ENCODE data around the gene MMP24OS.
A peak's percentile ranks its signal among the peaks of the same experiment; 100 is the strongest.
"Not testable (repeated sequence)": the region's sequence is repeated elsewhere in the genome, so short reads cannot be mapped to it uniquely, and the experiment has no call there.

MMP24OS gene

DNA sequence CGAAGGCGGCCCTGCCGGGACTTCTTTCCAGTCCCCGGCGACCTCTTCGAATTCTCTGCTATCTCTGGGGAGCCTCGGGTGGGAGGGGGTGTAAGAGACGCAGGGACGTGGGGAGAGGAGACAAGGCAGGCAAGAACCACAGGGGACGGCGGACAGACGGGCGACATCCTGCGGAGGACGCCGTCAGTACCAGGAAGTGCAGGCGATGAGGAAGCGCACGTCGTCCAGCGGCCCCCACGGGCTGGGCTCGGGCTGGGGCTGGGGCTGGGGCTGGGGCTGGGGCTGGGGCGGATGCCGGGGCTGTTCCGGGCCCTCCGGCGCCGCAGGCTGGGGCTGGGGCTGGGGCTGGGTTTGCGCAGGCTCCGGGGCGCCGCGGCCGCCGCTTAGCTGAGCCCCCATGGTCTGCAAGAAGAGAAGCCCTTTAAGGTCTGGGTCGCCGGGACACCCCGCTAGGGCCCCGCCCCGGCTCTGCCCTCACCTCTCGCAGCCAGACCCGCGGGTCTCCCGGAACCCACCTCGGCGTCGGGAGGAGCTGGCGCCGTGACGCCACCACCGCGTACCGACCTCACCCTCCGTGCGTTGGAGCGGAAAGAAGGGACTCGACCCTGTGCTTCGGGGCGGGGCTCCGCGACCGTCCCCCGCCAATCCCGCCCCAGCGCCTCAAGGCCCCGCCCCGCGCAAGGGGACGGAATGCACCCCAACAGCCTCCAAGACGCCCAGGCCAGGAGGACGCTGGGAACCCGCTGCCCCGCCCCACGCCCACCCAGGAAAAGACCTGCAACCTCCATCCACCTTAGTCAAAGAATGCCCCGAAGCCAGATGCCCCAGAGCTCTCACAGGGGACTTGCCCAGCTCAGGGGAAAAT, at the start of gene MMP24OS:
Gene MMP24OS, minus strand, starts transcription at position 592 of the 865 bp plus-strand sequence. Its CDS starts 193 bp downstream, at position 399.
- peak; percentile 80 to 84 for DNase-seq (ENCODE audit: low read depth in 2 of 2)

DNA sequence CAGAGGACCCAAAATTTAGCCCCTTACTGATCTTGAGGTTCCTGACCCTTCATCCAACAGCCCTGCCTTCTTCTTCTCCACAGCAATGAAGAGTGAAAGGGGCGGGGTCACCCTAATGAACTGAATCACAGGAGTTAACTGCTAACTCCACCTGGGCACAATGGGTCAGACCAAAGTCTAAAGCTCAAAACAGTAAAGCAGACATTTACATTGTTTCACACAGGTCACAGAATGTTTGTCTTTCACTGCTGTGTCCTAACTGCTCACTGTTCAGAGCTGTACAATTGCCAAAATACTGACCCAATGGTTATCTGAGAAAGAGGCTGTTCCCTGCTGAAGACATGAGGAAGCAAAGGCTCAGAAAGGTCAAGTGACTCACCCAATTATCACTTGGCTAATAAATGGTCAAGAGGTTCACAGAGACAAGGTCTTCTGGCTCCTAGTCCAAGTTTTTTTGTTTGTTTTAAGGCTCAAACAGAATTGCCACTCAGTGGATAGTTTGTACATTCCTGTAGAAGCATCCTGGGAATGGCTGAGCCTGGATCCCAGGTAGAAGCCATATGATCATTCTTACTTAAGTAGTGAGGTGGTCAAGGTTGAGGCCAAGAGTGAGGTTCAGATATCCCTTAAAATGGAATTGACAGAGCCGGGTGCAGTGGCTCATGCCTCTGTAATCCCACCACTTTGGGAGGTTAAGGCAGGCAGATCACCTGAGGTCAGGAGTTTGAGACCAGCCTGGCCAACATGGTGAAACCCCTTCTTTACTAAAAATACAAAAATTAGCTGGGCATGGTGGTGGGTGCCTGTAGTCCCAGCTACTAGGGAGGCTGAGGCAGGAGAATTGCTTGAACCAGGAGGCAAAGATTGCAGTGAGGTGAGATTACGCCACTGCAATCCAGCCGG, 49.4 kb upstream of the MMP24OS start:
- DNase-seq (ENCODE audit: low read depth in 2 of 2) = no peak

DNA sequence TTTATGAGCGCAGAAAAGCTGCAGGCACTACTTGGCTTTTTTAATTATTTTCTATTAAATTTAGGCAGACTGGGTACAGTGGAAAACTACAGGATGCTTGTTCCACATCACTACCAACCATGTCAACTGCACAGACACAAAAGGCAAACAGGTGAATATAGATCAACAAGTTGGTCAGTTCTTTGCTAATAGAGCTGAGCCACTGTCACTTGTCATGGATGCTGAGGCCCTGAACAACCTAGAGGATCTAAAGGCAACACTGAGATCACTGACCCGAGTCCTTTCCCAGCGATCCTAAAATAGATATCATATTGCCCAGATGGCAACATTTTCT, 48.8 kb upstream of the MMP24OS start:
- DNase-seq (ENCODE audit: low read depth in 2 of 2) = no peak

DNA sequence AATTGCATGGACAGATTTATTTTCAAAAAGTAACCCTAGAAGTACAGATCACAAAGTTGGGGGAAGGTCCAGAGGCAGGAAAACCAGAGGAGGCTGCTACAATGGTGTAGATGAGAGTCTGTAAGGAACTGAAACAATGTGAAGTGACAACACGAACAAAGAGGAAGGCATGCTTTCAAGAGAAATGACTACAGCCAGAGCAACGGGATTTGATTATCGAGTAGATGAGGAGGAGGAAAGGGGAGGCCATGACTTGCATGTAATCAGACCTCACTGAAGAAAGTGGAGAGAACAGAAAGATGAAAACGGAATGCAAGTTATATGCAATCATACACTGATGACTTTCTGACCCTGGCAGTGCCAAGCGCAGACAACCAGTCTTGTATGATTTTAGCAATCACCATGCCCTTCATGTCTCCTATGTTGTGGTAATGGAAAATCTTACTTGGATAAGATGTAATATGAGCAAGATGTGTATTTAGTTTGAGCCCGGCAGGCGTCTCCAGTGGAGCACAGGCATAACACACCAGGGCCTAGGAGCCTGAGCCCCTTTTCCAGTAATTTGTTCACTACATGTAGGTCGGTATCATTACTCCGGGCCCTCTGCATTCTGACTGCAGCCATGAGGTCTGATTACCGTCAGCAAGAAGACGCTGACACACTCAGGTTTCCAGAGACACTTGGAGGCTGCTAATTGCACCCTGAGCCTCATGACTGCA, 48.3 kb upstream of the MMP24OS start:
- DNase-seq (ENCODE audit: low read depth in 2 of 2) = no peak

DNA sequence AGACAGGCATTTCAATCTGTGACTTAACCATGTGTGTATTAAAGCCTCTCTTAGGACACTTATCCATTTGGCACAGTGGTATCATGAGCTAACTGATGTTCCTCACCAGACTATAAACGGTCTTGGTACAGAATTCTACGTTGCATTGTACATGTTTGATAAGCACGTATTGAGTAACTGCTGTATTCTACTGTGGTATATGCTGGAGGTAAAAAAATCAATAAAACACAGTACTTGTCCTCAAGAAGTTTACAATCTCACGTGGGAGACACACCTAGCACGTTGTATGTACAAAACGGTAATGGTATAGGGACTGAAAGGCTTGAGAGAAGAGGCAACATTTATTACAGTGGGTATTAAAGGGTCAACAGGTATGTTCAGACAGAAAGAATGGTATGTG, 47.5 kb upstream of the MMP24OS start:
- no peak for DNase-seq (ENCODE audit: low read depth in 2 of 2)

DNA sequence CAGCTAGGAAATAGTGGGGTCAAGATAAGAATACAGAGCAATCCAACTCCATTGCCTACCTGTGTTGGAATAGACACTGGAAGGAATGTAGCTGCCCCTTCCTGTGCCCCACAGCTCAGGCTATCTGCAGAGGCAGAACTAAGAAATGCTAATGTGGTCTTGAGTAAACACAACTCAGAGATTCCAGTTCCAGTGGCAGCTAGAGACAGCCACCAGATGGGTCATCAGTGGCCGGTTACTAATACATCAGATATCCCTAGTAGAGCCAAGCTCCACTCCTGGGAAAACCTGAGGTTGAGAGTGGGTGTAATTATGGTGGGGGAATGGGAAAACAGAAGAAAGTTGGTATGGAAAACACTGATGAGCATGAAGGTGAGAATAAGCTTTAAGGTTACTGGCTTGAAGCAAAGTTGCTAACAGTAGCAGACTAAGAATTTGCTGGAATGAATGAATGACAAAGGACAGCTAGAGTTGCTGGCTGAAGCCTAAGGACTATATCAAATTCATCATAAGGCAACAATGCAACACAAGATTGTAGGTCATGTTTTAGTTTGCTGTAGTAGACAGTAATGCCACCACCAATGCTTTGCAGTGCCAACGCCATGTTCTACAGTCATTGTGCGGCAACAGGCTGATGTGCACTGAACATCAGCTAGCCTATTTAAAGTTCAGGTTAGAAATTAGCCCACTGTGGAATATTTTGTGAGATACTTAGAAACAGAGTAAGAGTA, 42.6 kb upstream of the MMP24OS start:
- DNase-seq (ENCODE audit: low read depth in 2 of 2) = no peak

DNA sequence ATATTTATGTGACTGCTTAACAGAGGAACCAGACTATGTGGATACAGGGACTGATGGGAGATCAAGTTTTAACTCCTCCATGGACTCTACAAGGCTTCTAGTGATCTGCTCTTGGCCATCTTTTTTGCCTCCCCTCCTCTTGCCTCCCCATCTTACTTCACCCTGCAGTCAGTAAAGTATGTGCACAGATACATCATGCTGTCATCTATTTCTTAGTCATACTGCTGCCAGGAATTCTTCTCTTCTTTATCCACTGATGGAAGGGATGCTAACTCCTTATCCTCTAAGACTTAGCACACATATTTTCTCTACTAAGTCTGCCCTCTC, 41.9 kb upstream of the MMP24OS start:
- no peak for DNase-seq (ENCODE audit: low read depth in 2 of 2)

DNA sequence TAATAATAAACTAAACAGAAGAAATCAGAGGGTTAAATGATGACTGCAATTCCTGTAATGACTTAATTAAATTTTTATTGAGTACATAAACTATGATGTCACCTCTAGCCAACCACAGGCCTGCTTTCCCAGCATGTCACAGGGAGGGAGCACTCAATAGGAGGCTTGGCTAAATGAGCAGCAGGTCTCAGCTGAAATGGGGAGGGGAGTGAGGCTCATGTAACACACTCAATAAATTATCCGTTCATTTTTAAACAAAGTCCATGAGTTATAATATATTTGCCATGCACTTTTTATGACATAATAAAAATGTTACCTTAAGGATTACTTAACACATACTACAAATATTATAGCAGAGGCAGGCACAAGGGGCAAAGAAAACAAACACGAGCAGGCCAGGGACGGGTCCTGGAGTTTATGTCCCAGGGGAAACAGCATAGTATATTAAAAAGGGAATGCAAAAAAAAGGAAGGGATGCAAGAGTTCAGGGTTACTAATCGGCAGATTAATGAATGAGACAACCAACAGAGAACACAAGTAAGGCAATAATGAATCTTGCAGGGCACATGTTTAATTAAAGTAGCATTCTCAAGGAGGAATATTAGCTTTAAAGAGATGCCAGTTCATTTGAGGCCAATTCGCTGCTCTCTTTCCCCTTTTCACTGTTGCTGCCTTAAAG, 41.4 kb upstream of the MMP24OS start:
- no peak for DNase-seq (ENCODE audit: low read depth in 2 of 2)

DNA sequence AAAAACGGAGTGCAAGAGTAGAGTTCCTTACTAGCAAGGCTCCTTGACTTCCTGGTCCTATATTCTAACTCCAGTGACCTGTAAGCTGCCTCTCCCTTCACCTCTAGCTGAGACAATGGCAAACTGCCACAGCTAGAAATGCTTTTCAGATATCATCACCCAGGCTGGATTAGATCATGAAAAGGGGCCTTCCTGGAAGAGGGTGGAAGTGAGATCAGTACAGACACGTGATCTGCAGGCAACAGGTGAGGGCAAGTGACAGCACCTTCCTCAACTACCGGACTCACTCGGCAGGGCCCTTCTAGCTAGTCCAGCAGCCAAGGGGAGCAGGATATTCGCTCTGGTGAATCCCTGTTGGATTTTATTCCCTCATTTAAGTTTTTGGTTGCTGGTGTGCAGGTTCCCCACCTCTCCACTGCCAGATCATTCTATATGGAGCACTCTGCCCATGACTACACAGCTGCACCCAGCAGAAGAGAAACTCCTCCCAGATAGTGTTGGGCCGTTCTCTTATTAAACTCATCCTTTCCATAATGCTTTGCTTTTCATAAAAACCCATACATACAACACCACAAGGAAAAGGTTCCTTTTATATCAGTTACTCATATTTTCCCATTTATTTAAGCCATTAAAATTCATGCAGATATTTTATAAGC, 40.7 kb upstream of the MMP24OS start:
- no peak for DNase-seq (ENCODE audit: low read depth in 2 of 2)

DNA sequence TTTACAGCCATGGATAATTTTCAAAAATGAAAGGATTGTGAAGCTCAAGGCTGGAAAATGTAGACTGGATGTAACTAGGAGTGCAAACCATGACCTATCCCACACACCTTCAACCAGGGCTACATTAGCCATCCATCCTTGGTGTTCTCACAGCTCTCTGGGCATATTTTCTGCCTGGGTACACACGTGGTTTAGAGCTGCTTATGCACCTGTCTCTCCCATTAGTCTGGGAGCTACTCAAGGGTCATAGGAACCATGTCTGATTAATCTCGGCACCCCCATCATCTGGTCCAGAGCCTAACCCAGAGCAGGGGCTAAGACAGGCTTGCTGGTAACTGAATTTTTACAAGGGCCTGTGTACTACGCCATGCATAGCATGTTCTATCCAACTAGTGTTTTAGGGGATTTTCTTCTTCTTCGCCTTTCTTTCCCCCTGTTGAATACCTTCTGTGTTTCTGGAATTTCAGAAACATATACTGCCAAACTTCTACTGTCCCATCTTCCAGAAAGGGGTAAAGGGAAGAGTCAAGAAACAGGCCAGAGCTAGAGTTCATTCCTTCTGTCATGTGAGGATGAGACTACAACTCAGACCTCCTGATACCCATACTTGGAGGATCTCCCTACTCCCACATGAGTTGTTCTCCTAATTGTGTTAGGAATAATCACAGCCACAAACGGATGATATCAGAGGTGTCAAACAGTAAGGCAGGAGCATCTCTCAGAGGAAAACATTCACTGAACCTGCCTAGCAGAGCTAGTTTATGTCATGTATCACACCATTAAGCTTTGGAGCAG, 39.7 kb upstream of the MMP24OS start:
- DNase-seq (ENCODE audit: low read depth in 2 of 2) = no peak

DNA sequence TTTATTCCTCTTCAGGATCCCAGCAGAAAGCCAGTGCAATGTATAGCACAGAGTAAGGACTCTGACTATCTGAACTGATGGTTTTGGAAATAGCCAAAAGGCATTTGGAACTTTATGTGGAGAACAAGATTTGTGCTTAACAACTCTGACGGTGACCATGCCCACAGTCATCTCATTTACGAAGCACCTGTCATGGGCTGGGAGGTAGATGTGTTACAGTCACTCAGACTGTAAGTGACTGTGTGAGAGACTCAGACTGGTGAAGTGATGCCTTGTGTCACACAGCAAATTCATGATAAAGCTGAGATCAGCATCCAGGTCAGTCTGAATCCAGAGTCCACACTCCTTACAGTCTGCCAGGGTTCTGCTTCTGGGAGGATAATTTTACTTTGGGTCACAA, 38.2 kb upstream of the MMP24OS start:
- no peak for DNase-seq (ENCODE audit: low read depth in 2 of 2)

DNA sequence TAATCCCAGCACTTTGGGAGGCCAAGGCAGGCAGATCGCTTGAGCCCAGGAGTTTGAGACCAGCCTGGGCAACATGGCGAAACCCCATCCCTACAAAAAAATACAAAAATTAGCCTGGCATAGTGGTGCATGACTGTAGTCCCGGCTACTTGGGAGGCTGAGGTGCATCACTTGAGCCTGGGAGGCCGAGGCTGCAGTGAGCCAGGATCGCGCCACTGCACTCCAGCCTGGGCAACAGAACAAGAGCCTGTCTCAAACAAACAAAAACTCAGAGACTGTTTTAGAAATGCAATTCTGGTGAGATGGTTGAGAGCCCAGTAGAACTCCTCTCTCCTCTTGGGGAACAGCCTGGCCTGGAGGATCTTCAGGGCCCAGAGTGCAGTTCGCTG, 37.7 kb upstream of the MMP24OS start:
- not testable (repeated sequence) for DNase-seq (ENCODE audit: low read depth in 2 of 2)

DNA sequence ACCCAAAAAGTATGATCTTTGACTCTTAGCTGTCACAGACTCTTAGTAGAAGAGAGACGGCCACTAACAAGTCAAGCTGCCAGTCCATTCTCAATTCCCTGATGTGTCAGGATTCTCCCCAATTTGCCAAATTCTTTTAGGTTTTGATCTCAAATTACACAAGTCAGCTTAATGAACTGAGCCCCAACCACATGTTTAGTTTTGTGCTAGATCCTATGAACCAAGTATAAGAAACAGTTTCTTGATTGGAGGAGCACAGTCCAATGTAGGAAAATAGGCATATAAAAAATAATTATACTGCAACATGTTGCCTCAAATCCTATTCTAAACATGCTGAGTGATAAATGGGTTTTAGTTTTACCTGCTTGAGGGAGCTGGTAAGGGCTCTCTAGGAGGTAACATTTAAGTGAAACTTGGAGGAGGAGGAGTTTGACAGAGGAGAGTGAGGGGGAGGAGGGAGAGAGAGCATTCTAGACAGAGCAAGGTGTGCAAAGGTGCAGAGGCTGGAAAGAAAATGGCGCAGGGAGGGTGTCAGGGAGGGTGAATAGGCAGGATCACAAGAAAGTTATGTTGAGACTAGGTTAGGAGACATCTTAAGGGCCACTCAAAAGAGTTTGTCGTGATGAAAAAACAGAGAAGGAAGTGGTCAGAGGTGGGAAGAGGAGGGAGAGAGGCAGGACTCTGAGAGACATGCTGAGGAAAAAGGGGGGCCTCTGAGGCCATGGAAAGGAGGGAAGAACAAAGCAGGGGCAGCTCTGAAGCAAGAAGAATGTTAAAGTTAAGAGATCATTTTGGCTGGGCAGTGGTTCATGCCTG, 37.1 kb upstream of the MMP24OS start:
- DNase-seq (ENCODE audit: low read depth in 2 of 2) = no peak

DNA sequence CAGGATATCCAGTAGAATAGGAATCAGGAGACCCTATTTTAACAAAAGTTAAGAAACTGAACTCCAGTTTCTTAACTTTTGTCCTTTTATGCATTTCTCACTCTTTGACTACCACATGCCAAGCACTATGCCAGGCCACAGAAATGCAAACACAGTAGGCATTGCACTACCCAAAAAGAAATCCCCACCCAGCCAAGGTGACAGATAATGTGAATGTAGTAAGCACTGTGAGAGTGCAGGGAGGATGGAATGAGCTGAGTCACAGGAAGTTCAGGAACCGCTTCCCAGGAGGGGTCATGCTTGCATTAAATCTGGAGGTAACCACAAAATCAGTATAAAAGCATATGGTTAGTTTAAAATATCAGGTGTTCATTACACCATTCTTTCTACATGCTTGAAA, 34.4 kb upstream of the MMP24OS start:
- no peak for DNase-seq (ENCODE audit: low read depth in 2 of 2)

DNA sequence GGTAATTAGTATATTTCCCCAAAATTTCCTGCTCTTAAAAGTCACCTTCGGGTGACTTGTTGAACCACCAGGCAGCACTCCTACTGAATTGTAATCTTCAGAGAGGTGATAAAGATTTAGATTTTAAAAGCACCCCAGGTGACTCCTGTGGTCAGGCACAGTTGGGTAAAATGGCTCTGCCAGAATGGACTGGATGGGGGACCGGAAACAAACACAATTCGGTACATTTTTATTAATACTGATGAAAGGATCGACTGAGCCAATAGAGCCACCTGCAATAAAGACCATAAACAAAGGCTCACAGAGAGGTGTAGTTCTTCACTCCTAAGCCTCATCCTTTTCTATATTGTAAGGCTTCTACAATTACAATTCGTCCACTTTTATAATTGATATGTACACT, 33.9 kb upstream of the MMP24OS start:
- no peak for DNase-seq (ENCODE audit: low read depth in 2 of 2)

DNA sequence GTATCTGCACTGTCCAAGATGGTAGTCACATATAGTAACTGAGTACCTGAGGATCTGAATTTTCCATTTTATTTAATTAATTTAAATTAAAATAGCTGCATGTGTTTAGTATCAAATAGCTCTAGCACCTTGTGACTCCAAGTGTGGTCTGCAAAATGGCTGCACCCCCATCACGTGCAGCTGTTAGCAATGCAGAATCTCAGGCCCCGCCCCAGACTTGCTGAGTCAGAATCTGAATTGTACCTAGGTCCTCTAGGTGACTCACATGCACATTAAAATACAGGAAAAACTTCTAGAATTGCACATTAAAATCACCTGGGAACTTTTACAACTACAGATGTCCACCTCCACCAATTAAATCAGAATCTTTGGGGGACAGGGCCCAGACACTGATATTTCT, 33.5 kb upstream of the MMP24OS start:
- peak; percentile 41 to 73 for DNase-seq (ENCODE audit: low read depth in 2 of 2)

DNA sequence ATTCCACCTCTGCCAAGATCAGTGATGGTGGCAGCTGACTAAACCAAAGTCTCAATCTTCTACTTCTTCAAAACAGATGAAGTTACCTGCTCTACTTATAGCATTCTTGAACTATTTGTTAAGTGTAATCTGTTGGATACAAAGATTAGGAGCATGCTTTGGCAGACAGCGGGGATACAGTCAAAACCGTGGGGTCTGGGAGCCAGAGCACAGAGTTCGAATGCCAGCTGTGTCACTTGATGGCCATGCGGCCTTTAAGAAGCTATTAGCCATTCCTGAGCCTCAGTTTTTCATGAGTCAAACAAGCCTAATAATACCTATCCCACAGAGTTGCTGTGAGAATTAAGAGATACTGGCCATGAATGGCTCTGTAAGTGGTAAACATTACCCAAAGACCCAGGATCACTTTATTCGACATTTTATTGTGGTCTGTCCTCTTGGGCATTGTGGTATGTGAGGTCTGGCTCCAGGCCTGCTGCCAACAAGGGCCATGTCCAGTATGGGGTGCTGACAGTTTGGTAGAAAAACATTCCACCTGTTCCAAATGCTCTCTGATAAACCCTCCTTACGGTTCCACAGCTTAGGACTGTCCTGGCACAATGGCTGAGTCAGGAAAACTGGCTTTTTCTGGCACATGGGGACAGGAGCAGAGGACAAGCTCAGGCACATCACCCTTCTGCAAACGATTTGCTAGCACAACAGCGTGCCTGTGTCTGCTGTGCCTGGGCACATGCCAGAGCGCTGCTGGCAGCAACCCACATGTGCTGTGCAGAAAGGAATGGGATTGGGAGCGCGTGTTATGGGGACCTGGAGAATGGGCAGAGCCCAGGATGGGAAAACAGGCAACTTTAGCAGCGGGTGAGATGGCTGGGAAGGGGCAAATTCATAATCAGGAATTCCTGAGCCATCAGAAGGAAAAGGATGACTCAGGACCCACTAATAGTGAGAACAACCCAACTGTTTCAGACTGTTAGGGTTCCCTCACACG, 30.0 kb upstream of the MMP24OS start:
- no peak for DNase-seq (ENCODE audit: low read depth in 2 of 2)
